Activated CD4-positive, alpha-beta T cell treated with anti-CD3 and anti-CD28 coated beads for 1 hour (primary cell): ENCODE results near the gene LILRA6.
A peak's percentile ranks its signal among the peaks of the same experiment; 100 is the strongest.
"Not testable (repeated sequence)": the region's sequence is repeated elsewhere in the genome, so short reads cannot be mapped to it uniquely, and the experiment has no call there.

Source experiments
- DNase-seq: peaks from one replicate; pipeline ENCODE4 v3.0.0-alpha.2; 2020

Gene LILRA6

DNA sequence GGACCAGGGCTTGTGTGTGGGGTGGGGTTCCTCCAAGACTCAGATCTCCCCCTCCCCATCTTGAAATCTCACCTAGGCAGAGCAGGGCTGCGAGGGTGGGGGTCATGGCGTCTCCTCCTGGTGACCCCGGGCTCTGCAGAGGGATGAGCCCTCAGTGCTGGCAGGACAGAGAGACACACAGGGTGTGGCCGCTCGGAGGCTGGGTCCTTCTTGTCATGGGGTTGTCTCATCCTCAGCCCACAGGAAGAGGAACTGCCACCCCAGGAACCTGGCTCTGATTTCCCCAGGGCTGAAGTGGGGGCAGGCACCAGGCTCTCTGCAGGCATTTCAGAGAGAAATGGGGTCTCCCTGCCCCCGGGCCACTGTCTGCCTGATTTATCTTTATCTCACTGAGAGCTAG lies at the start of gene LILRA6:
LILRA6 (minus strand) TSS at position 145 of the 400 bp plus-strand sequence.
- not testable (repeated sequence) for DNase-seq

DNA sequence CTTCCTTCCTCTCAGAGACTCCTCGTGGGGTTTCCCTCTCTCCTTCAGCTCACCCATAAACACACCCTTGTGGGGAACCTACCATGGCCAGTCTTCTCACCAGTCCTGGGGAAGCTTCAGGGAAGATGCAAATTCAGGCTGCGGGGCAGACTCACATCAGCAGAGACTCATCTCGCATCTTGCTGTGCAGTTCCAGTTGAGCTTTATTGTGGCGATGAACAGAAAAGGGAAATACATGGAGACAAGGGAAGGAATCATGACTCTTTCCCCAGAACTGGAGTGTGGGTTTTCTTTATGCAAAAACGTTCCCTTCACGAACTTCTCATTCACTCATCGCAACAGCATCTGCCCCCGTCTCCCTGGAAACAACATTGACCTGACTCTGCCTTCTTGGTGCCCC lies 46.6 kb upstream of the LILRA6 start:
- not testable (repeated sequence) for DNase-seq

DNA sequence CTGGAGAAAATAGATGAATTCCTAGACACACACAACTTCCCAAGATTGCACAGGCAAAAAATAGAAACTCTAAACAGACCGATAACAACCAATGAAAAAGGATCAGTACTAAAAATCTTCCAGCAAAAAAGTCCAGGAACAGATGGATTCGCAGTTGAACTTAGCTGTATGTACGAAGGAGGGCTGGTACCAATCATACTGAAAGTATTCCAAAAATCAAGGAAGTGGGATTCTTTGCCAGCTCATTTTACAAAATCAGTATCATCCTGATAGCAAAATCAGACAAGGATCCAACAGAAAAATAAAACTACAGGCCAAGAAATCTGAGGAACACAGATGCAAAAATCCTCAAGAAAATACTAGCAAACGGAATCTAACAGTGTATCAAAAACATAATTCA lies 44.9 kb upstream of the LILRA6 start:
- DNase-seq = no peak

DNA sequence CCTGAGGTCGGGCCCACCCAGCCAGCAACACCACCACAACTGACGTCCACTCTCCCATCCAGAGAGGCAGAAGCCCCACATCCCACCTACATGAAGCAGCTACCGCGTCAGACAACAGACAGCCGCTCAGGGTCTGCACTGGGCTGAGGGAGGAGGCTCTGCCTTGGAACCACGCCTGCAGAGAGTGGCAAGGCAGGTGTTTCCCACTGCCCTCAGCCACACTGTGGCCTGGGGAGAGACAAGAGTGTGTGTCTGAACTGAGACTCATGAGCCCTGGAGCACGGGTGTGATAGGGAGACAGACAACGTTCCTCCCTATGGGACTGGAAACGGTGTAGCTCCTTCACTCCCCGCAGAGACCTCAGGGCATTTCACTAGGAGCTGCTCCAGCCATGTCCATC lies 43.7 kb upstream of the LILRA6 start:
- not testable (repeated sequence) for DNase-seq

DNA sequence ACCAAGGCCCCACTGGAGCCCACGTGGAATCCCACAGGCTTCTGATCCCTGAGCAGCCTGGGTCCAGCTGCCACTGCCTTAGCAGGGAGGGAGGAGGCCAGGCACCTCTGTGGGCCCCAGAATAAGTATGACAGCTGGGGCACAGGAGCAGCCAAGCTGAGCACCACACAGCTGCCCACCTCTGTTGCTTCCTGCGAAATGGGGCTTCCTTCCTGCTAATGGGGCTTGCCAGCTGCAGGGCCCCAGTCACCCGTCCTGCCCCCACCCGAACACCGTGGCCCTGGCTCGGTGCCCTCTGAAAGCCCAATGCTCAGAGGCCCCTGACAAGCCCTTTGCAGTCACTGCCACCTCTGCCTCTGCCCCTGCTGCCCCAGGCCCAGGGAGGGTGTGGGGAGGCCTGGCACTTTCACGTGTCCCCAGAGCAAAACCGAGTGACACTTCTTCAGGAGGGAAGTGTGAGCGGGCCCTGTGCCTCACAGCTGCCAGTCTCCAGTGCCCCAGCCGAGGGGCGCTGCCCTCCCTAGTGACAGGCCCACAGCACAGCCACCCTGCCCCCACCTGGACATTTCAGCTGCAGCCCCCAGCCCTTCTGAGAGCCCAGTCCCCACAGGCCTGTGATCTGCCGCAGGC lies 43.0 kb upstream of the LILRA6 start:
- not testable (repeated sequence) for DNase-seq

DNA sequence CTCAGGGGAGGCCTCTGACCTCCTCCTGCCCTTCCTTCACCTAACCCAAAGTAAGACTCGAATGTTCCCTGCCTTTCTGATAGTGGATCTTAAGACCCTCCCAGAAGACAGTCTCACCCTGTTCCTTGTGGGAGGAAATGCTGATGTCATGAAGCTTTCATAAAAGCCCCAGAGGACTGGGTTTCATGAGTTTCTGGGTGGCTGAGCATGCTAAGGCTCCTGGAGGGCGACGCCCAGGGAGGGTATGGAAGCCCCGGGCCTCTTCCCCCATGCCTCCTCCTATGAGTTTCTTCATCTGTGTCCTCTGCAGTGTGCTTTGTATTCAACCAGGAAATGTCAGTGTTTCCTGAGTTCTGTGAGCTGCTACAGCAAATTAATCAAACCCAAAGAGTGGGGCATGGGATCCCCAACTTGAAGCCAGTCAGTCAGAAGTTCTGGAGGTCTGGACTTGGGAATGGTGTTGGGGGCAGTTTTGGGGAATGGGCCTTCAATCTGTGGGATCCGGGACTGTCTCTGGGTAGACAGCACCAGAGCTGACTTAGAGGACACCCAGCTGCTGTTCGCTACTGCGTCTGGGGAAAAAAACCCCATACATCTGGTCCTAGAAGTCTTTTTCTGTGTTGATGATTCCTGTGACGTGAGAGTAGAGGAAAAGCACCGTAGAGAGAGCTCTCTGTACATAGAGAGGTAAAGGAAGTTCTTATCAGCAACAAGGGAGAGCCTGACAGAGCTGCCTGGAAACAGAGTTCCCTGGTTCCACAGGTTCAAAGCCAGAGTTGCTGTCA lies 40.3 kb upstream of the LILRA6 start:
- DNase-seq = no peak

DNA sequence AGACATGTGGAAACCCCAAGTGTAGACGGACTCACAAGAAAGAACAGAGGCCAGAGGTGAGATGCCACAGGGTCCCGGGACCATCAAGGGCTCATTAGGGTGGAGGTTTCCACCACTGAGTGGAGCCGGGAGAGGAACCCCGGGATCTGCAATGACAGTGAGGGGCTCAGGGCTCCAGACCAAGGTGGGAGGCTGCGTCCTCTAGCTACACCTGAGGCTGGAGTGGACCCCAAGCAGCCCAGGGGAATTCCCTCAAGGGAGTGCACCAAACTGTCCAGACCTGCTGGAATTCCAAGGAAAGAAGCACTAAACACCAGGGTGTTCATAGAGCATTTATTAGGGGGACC lies 39.1 kb upstream of the LILRA6 start:
- DNase-seq = not testable (repeated sequence)

DNA sequence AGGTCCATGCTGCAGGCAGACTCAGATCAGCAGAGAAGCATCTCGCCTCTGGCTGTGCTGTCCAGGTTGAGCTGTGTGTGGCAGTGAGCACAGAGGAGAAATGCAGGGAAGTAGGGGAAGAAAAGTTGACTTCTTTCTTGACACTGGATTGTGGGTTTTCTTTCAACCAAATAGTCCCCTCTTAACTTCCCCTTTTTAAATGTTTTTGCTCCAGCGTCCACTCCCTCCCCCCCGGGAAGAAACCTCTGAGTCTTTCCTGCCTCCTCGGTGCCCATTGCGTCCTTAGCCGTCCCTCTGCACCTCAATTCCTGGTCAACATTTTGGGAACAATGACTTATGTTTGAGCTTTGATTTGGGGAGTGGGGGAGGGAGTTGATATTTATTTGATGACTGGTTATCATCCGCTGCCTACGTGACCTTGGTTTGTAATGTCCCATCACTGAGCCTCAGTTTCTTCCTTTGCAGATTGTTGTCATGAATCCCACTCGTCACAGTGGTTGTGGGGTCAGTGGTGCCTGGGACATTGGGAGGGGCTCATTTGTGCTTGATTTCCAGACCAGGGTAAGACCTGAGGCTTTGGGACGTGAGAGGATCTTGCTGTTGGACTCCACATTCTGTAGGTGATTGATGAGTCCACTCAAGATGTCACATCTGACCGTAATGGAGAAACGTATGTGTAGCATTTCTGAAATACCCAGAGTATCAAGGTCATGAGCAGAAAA lies 38.6 kb upstream of the LILRA6 start, which contains the start of gene LILRB2:
LILRB2 (minus strand) TSS at position 104 of the 722 bp plus-strand sequence. CDS start 614 bp downstream, outside the sequence.
- no peak for DNase-seq

DNA sequence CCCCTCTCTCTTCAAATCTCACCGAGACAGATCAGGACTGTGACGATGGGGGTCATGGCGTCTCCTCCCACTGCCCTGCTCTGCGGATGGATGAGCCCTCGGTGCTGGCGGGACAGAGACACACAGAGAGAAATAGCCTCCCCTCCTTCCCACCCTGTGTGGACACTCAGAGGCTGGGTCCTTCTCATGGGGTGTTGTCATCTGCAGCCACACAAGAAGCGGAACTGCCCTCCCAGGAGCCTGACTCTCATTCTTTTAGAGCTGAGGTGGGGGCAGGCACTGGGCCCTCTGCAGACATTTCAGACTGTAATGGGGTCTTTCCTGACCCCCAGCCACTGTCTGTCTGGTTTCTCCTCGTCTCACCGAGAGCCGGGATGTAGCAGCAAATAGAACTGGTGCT lies 37.9 kb upstream of the LILRA6 start:
- DNase-seq = not testable (repeated sequence)

DNA sequence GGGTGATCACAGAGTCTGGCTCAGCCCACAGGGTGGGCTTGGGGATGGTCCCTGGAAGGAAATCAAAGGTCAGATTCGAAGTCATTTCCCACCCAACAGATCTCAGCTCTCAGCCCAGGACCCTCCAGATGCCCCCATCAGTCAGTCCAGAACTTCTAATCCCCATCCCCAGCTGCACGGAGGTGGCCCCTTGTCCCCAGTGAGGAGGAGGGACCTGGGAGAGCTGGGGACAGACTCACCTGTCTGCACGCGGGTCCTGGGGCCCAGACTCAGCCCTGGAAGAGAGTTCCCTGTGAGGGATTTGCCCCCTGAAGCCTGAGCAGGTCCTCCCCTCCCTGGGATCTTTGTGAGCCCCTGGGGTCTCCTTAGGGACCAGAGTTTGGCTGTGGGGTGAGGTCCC lies 37.4 kb upstream of the LILRA6 start:
- not testable (repeated sequence) for DNase-seq

DNA sequence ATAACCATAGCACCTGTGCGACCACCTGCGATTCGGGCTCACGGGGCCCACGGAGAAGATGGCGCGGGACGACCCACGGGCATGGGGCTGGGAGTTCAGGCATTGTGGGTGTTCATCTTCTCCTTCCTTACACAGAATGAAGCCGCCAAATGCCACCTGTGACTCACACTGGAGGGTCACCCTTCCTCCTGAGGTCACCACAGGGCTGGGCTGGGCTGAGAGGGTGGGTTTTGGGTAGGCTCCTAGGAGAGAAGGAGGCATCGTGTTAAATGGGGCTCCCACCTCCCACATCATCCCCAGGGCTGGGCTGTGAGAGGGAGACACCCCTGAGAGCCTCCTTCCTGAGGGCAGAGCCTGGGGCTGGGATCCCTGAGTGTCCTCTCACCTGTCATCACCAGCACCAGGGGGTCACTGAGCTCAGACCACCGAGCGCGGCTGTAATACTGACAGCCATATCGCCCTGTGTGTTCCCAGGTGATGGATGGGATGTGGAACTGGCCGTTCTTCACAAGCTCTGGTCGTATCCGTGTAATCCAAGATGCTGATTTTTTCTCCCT lies 36.9 kb upstream of the LILRA6 start:
- no peak for DNase-seq

DNA sequence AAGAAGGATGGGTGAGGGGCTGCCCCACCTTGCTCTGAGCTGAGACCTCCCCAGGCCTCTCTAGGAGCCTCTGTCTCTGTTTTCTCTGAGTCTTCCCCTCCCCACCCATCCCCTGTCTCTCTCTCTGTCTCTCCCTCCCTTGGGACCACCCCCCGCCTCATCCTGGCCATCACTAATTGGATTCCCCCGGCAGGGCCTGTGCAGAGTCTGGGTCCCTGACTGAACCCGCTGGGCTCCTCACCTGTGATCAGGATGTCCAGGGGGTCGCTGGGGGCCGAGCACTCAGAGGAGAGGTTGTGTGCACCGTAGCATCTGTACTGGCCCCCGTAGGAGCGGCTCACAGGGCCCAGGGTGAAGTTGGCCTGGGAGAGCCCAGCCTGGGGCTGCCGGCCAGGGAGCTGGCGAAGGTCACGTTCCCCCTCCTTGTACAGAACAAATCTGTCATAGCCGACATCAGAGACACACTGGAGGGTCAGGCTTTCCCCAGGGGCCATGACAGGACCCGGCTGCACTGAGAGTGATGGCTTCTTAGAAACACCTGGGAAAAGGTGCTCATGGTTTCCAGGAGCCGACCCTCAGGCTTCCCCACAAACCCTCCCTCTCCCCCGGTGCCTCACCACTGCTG lies 36.1 kb upstream of the LILRA6 start:
- DNase-seq = not testable (repeated sequence)

DNA sequence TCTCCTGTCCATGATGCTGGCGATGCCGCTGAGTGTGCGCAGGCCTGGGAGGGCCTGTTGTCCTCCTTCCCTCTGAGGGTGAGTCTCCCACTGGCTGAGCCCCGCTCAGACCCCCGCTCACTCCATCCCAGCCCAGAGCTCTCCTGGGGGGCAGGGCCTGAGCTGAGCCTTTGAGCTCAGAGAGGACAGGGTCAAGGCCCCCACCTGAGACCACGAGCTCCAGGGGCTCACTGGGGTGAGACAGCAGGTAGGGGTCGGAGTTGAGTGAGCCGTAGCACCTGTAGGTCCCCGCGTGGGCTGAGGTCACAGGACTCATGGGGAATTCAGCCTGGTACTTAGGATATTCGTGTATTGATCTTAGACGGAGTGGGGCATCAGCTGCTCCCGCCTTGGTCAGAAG lies 35.5 kb upstream of the LILRA6 start:
- not testable (repeated sequence) for DNase-seq

DNA sequence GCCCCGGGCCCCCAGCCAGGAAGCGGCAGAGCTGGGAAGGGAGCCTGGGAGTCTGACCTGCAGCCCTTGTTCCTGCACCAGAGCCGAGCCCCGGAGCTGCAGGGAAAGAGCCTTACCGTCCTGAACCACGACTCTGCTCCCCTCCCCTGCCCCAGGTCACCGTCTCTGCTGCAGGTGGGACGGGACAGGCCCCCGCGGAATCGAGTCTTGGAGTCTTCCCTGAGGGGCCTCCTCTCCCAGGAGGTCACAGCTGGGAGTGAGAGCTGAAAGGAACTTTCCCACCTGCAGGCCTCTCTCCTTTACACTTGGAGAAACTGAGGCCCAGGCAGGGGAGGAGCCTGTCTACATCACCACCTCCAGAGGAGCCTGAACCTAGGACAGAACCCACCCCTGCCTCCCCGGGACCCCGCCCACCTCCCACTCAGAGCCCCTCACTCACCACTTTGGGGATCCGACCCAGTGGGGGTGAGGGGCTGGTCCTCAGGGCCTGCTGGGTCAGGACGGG lies 34.6 kb upstream of the LILRA6 start:
- DNase-seq = not testable (repeated sequence)

DNA sequence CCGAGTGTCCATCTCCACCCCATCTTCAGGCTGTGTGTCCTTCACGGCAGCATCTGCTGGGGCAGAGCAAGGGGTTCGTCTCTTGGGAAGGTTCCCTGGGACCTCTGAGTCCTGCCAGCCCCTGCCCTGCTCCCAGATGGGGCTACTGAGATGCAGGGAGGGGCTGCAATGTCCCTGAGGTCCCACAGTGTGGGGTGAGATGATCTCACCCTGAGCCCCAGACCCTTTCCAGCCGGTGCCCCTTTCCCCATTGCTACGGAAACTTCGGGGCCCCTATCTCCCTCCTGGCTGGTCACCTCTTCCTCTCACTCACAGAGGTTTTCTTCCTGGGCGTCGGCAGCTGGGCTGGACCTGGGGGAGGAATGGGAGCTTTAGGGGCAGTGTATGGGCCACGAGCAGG lies 33.4 kb upstream of the LILRA6 start:
- no peak for DNase-seq

DNA sequence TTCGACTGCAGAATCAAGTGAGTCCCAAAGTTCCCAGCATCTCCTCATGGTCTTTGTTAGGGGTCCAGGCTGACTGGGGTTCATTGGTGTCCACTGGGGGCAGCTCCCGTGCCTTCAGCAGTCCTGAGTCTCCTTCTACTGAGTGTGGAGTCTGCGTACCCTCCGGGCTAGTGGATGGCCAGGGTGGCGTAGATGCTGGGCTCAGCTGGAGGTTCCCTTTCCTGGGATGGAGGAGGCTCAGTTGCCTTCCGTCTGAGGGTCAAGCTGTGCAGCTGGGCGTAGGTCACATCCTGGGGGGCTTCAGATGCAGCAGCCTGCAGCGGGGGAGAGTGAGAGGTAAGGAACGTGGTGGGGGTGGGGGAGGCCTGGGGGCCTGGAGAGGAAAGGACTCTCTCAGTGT lies 31.9 kb upstream of the LILRA6 start:
- not testable (repeated sequence) for DNase-seq

DNA sequence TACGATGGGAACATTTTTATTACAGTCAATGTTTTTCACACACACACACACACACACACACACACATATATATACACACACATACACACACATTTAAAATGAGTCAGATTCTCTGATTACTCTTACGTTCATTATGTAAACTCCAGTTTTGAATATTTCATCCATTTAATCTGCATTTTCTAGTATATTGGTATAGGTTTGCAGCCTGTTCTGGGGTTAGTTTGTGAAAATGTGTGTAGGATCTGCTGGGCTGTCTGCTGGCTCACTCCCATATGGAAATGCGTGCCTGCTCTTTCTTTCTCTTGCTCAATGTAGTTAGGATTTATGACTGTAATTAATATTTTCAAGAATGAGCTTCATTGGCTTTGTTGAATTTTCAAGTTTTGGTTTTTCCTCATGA lies 31.2 kb upstream of the LILRA6 start:
- no peak for DNase-seq

DNA sequence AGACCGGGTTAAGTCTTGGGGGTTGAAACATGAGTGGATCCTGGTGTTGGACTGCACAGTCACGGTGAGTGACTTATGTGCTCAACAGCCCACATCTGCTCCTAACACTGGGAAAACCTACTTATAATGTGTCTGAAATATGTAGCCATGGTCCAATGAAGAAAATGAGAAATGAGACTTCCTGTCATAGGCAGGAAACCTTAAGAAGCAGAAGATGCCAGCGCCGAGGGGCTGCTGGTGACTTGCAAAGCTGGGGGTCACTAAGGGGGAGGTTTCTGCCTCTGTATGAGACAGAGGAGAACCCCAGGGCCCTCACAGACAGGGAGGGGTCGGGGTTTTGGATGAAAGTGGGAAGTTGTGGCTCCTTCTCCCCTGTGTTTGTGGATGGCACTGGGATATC lies 29.6 kb upstream of the LILRA6 start:
- not testable (repeated sequence) for DNase-seq

DNA sequence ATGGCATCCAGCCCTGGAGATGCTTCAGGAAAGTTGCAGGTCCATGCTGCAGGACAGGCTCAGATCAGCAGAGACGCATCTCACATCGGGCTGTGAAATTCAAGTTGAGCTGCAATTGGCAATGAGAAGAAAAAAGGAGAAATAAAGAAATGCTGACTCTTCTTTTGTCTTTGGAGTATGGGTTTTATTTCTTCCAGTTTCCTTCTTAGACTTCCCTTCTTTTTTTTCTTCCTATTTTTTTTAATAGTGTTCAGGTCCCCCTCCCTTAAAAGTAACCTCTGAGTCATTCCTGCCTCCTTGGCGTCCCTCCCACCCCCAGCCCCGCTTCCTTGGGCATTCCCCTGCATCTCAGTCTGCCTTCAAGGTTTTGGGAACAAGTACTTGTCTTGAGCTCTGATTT lies 29.0 kb upstream of the LILRA6 start:
- DNase-seq = not testable (repeated sequence)

DNA sequence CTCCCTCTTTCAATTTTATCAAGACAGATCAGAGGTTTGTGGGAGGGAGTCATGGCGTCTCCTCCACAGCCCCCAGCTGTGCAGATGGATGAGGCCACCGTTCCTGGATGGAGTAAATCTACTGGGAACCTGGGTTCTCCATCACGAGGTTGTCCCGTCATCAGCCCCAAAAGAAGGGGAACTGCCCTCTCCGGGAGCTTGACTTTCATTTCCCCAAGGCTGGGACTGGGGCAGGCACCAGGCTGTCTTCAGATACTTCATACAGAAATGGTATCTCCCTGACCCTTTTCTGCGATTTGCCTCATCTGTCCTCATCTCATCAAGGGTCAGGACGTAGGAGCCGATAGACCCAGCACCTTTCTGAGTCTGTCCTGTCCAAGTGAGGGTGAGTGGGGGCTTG lies 28.5 kb upstream of the LILRA6 start:
- no peak for DNase-seq

DNA sequence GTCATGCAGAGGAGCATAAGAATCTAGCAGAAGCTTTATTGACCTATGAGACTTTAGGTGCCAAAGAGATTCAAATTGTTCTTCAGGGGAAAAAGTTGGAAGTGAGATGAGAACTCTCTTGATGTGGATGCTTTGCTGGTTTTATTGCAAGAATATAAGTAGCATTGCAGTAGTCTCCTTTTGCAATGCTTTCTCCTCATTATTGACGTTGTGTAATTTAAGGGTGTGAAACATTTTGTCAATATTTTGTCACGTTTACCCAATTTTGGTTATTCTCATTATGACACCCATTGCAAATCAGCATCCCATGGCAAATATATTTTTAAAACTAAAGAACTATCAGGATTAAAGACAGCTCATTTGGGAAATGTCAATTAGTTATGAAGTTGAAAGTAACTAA lies 26.3 kb upstream of the LILRA6 start:
- DNase-seq = no peak

DNA sequence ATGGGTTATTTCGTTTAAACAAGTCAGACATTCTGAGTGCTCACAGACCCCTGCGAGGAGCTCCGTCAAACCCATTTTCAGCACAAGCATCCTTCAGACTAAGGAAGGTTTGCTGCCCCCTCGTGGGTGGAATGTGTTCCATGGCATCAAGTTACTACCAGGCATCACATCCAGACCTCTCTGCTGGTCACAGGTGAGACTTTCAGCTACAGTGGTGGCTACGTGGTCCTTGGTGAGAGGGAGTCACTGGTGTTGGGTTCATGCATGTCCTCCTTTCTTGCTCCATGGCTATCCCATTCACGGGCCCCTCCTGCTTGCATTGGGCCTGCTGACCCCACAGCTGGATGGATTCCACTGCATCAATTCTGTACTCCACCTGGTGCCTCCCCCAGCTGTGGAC lies 23.5 kb upstream of the LILRA6 start:
- DNase-seq = peak; percentile 42

DNA sequence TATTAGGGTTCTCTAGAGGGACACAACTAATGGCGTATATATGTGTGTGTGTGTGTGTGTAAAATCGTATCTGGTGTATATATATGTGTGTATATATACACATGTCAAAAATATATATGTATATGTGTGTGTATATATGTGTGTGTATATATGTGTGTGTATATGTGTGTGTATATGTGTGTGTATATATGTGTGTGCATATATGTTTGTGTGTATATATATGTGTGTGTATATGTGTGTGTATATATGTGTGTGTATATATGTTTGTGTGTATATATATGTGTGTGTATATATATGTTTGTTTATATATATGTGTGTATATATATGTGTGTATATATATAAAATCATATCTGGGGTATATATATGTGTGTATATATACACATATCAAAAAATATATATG lies 19.9 kb upstream of the LILRA6 start:
- DNase-seq = no peak
